Spleen (tissue), 7 donors: ENCODE measurements around the gene LRRC56.

Experiments used
- POLR2A ChIP-seq, 3 donors: fragments of 450-650 bp; IDR thresholded peaks; one replicate each; pipeline ENCODE4 v1.5.1; 2017; ENCODE audit warnings: antibody characterized with exemption in 3 of 3, mild to moderate bottlenecking in 1 of 3
- POLR2AphosphoS5 ChIP-seq, 3 donors: sonication (generic); formaldehyde crosslinking; IDR thresholded peaks; one replicate each; pipeline ENCODE4 v1.5.1; 2017; ENCODE audit warnings: antibody characterized with exemption in 3 of 3
- TF ChIP-seq, protein P1 (sequence below), 11 experiments: fragments of 200-600 bp in 7 of 11; fragments of 450-650 bp in 4 of 11; sonication (generic) in 4 of 11; IDR thresholded peaks in 8 of 11; conservative IDR thresholded peaks in 3 of 11; 1 replicate in 7 of 11; 2 replicates in 4 of 11; pipeline versions ENCODE4 v1.4.0 to v1.8.0; 2016 to 2021; ENCODE audit warnings: antibody characterized with exemption in 11 of 11, inconsistent platforms in 4 of 11, mild to moderate bottlenecking in 1 of 11
- donor health status: DM: no; HTN: no; CAD: no; lungs with moderate emphysema.
- donor health status: DM: no; HTN: no; CAD: no.
- donor health status: DM: no; HTN: no; CAD: no.

DNA sequence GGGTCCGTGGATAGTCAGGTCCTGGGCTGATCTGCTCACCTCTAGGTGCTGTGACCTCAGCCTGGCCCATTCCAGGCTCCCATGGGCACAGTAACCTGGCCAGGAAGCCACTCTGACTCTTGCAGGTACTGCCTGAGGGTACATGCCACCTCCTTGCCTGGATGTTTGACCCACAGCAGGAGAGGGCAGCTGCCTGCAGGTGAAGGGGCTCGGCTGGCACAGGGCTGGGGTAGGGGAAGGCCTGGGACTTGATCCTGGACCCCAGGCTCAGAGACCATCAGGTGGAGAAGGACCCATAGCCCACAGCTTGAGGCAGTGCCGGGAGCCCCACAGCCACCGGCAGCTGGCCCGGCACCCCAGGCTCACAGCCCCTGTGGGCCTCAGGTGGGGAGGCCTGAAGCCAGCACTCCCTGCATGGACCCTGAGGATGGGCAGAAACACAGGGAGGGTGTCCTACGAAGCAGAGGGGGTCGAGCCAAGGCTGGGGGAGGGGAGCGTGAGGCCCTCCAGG, 2.7 kb downstream of the LRRC56 start:
- TF ChIP-seq, protein P1, sequence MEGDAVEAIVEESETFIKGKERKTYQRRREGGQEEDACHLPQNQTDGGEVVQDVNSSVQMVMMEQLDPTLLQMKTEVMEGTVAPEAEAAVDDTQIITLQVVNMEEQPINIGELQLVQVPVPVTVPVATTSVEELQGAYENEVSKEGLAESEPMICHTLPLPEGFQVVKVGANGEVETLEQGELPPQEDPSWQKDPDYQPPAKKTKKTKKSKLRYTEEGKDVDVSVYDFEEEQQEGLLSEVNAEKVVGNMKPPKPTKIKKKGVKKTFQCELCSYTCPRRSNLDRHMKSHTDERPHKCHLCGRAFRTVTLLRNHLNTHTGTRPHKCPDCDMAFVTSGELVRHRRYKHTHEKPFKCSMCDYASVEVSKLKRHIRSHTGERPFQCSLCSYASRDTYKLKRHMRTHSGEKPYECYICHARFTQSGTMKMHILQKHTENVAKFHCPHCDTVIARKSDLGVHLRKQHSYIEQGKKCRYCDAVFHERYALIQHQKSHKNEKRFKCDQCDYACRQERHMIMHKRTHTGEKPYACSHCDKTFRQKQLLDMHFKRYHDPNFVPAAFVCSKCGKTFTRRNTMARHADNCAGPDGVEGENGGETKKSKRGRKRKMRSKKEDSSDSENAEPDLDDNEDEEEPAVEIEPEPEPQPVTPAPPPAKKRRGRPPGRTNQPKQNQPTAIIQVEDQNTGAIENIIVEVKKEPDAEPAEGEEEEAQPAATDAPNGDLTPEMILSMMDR (IDR thresholded peaks at IDR 0.05 in 8 of 11, conservative IDR thresholded peaks at IDR 0.05 in 3 of 11) = no peak
- TF ChIP-seq POLR2AphosphoS5 (IDR thresholded peaks at IDR 0.05) (no peak), POLR2A (IDR thresholded peaks at IDR 0.05) (no peak)
